Tibial artery (tissue), 4 donors: ENCODE measurements around the gene CTNNA2.

ENCODE experiments used
- DNase-seq, 2 donors: peaks; one replicate each; pipeline ENCODE4 v3.0.0-alpha.2; 2019
- H3K27ac ChIP-seq, 2 donors: fragments of 200-600 bp; sonication (generic) in 1 of 2; 1 replicate in 1 of 2; 2 replicates in 1 of 2; pipeline ENCODE4 v1.5.1; 2018 to 2019; ENCODE audit warnings: mild to moderate bottlenecking in 1 of 2
- H3K27me3 ChIP-seq, 2 donors: fragments of 200-600 bp; sonication (generic) in 1 of 2; one replicate each; pipeline versions ENCODE4 v1.5.1 to v1.6.0; 2016 to 2019
- H3K36me3 ChIP-seq, 3 donors: fragments of 200-600 bp; sonication (generic) in 2 of 3; one replicate each; pipeline ENCODE4 v1.5.1; 2016 to 2019; ENCODE audit warnings: mild to moderate bottlenecking in 2 of 3
- H3K4me1 ChIP-seq, 4 donors: fragments of 200-600 bp; sonication (generic) in 2 of 4; 1 replicate in 3 of 4; 2 replicates in 1 of 4; pipeline ENCODE4 v1.5.1; 2016 to 2019
- H3K4me3 ChIP-seq, 2 donors: fragments of 200-600 bp; sonication (generic) in 1 of 2; 1 replicate in 1 of 2; 2 replicates in 1 of 2; pipeline ENCODE4 v1.5.1; 2018 to 2019; ENCODE audit warnings: mild to moderate bottlenecking in 2 of 2
- H3K9me3 ChIP-seq, 3 donors: fragments of 200-600 bp; sonication (generic) in 1 of 3; one replicate each; pipeline ENCODE4 v1.5.1; 2016 to 2019
- CTCF ChIP-seq, 2 experiments: fragments of 200-600 bp in 1 of 2; fragments of 450-650 bp in 1 of 2; IDR thresholded peaks; one replicate each; pipeline ENCODE4 v1.5.1; 2017 to 2019; ENCODE audit warnings: antibody characterized with exemption in 2 of 2, mild to moderate bottlenecking in 1 of 2, moderate library complexity in 1 of 2
- intact Hi-C: fragments of 100-400 bp; cut with DNase I; formaldehyde crosslinking; loops from one replicate; pipeline ENCODE4 v1.15.0; 2023; ENCODE audit warnings: low total_unique reads

Gene CTNNA2

GRCh38 chr2:80393991-80394390 is 881.1 kb downstream of the CTNNA2 start:
- TF ChIP-seq CTCF (IDR thresholded peaks at IDR 0.05), result no peak
- H3K9me3 ChIP-seq, result no peaks in the 10 kb centered on the region
- DNase-seq, result no peak
- H3K27me3 ChIP-seq, result no peaks in the 10 kb centered on the region
- no peaks in the 10 kb centered on the region for H3K4me1 ChIP-seq
- no peak overlapping the region for H3K27ac ChIP-seq
- no peaks in the 10 kb centered on the region for H3K36me3 ChIP-seq
- intact Hi-C loops, result no loop called here
- H3K4me3 ChIP-seq, result no peak overlapping the region

- no peaks in the 10 kb centered on the region for H3K4me1 ChIP-seq
- intact Hi-C loops, result no loop called here
- DNase-seq, result no peak
- TF ChIP-seq CTCF (IDR thresholded peaks at IDR 0.05), result no peak
- H3K27me3 ChIP-seq, result no peaks in the 10 kb centered on the region
- no peak overlapping the region for H3K27ac ChIP-seq
- no peak overlapping the region for H3K4me3 ChIP-seq
- H3K36me3 ChIP-seq, result no peaks in the 10 kb centered on the region
- no peaks in the 10 kb centered on the region for H3K9me3 ChIP-seq
These were observed 882.4 kb downstream of the CTNNA2 start for GRCh38 chr2:80395251-80395650.

GRCh38 chr2:80396276-80396675 is 883.4 kb downstream of the CTNNA2 start:
- TF ChIP-seq CTCF (IDR thresholded peaks at IDR 0.05), result no peak
- Histone ChIP-seq H3K4me3 (no peak overlapping the region), H3K36me3 (no peaks in the 10 kb centered on the region), H3K4me1 (no peaks in the 10 kb centered on the region), H3K27ac (no peak overlapping the region), H3K27me3 (no peaks in the 10 kb centered on the region), H3K9me3 (no peaks in the 10 kb centered on the region)
- no peak for DNase-seq
- intact Hi-C loops, result no loop called here

DNA sequence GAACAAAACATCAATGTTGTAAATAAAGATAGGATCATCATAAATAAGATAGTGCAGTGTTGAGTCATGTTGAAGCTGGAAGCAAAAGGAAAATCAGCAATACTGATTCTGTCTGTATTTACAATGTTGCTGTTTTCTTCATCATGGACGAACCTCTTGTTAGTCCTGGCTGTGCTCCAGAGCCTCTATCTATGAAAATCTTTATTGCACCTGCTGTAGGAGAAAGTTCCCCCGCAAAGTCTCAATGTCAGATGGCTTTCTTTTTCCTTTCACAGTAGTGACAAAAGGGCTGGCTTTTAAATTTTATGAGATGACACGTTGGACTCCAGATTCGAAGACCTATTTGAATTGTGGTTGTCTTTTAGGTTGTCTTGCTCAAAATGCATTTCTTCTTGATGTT is 890.2 kb downstream of the CTNNA2 start:
- Histone ChIP-seq H3K4me3 (no peak overlapping the region), H3K27me3 (no peaks in the 10 kb centered on the region), H3K9me3 (no peaks in the 10 kb centered on the region), H3K4me1 (no peaks in the 10 kb centered on the region), H3K36me3 (no peaks in the 10 kb centered on the region), H3K27ac (no peak overlapping the region)
- TF ChIP-seq CTCF (IDR thresholded peaks at IDR 0.05), result no peak
- no peak for DNase-seq
- intact Hi-C loops, result no loop called here

DNA sequence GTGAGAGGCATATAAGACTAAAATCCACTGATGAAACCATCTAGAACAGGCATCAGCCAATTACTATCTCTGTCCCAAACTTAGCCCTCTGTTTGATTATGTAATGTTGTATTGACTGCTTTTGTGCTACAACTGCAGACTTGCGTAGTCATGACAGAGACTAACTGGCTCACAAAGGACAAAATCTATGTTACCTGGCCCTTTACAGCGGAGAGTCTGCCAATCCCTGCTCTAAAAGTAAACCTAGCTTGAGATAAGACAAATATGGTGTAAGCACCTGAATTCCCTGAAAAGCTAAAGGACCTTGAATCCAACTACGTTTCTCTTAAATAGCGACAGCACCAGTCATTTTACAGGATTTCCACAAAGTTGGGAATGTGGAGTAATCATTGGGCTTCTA is 894.5 kb downstream of the CTNNA2 start:
- intact Hi-C loops, result no loop called here
- DNase-seq, result no peak
- Histone ChIP-seq H3K27ac (no peak overlapping the region), H3K9me3 (no peaks in the 10 kb centered on the region), H3K27me3 (no peaks in the 10 kb centered on the region), H3K4me1 (no peaks in the 10 kb centered on the region), H3K36me3 (no peaks in the 10 kb centered on the region), H3K4me3 (no peak overlapping the region)
- no peak for TF ChIP-seq CTCF (IDR thresholded peaks at IDR 0.05)

DNA sequence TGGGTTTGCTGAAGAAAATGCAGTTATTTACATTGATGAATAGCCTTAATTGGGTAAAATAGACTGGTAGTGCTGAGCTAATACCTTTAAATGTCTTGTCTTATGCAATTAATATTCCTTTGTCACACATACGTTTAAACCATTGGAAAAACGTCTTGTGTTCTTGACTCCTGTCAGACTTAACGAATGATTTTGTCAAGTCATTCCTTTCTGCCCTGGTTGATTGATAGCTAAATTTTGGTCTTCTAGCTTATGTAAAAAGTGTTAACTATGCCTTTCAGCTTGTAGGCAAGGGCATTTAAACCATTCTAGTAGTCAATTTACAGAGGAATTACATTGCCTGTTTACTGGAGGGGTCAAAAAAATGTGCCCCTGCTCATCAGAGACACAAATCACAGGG is 897.5 kb downstream of the CTNNA2 start:
- intact Hi-C loops, result no loop called here
- Histone ChIP-seq H3K27ac (no peak overlapping the region), H3K27me3 (no peaks in the 10 kb centered on the region), H3K4me3 (no peak overlapping the region), H3K9me3 (no peaks in the 10 kb centered on the region), H3K36me3 (no peaks in the 10 kb centered on the region), H3K4me1 (no peaks in the 10 kb centered on the region)
- no peak for TF ChIP-seq CTCF (IDR thresholded peaks at IDR 0.05)
- no peak for DNase-seq
